ENCODE data around the gene SRSF2.

The SRSF2 gene

DNA sequence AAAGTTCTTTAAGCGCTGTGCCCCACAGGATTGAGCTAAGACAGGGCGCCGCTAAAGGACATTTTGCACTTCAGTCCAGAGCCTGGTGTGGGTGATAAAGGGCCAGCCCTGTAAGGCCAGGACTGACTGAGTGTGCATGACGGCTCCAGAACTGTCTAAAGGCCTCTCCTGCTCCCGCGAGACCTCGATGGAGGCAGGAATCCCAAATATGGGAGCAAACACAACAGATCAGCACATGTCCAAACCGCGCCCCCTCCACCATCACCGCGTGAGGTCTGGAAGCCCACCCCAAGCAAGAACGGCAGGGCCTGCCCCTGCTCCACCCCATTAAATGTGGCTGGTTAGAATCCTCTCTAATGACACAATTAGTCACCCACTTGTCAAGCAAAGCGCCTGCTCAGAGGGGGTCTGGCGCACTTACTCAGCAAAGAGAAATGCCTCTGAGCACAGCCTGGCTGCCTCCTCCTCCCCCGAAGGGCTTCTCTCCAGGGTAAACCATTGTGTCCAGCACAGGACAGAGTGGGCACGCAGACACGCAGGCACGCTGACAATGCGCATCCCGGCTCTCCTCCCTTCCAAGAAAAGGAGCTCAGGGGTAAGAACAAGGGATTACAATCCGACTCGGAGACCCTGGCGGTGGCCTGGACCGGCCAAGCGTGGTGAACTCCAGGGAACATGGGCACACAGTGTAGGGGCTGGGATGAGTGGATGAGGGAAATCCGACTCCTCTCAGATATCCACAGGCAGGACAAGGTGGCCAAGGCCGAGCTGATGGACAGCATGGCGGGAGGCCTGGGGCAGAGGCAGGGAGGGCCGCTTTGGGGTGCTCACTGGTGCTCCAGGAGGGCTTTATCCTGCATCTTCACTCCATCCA lies 27.8 kb downstream of the SRSF2 start:
- Histone ChIP-seq H3K9me3 (no peaks in the 10 kb centered on the region), H3K4me3 (peak overlapping the region; percentile 95 to 97), H3K4me1 (peaks cover 12 to 53% (median 34%) of the 10 kb centered on the region in 4 donors), H3K36me3 (peaks cover 0 to 17% (median 17%) of the 10 kb centered on the region in 3 donors), H3K27me3 (no peaks in the 10 kb centered on the region), H3K27ac (peak overlapping the region; percentile 96 to 98)
- peak; percentile 96 to 98 for DNase-seq
- intact Hi-C loops (cut with DNase I; ENCODE audit: low total_unique reads) = no loop called here
- TF ChIP-seq, protein P1, sequence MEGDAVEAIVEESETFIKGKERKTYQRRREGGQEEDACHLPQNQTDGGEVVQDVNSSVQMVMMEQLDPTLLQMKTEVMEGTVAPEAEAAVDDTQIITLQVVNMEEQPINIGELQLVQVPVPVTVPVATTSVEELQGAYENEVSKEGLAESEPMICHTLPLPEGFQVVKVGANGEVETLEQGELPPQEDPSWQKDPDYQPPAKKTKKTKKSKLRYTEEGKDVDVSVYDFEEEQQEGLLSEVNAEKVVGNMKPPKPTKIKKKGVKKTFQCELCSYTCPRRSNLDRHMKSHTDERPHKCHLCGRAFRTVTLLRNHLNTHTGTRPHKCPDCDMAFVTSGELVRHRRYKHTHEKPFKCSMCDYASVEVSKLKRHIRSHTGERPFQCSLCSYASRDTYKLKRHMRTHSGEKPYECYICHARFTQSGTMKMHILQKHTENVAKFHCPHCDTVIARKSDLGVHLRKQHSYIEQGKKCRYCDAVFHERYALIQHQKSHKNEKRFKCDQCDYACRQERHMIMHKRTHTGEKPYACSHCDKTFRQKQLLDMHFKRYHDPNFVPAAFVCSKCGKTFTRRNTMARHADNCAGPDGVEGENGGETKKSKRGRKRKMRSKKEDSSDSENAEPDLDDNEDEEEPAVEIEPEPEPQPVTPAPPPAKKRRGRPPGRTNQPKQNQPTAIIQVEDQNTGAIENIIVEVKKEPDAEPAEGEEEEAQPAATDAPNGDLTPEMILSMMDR (IDR thresholded peaks at IDR 0.05) = no peak

DNA sequence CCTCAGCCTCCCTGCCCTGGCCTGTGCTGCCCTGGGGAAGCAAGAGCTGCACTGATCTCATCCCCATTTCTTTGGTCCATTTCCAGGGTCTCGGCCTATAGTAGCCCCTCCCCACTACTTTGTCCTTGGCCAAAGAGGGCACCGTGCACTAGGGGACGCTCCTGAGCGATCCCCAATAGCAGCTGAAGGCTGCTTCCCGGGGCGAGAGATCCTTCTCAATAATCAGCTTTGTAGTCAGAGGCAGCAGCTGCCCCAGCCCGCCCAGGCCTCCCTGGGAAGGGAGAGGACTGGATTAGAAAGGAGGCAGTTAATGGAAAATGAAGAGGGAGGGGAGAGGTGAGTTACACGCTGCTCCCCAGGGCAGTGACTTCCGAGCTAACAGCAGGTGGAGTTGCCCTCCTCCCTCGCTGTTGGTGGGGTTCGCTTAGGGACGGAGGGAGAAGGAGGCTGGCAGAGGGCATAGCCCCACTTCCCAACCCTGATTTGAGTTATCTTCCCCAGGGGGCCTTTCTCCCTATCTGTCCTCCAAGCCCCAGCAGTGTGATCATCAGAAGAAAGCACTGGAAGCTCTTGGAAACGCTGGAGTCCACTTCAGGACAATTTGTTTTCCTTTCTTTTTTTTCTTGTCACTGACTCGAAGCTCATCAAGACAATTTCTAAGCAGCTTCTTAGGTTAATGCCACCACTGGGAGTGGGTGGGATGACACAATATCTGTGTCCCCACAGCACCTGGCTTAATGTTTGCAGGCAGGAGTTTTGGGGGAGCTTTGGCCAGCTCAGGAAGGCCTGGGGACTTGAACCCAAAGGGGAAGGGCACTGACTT lies 28.9 kb downstream of the SRSF2 start:
- TF ChIP-seq, protein P1 (IDR thresholded peaks at IDR 0.05) = peak in 1 of 2 experiments; percentile 22
- no peak for DNase-seq
- Histone ChIP-seq H3K4me3 (peak overlapping the region; percentile 95 to 97), H3K9me3 (no peaks in the 10 kb centered on the region), H3K36me3 (peaks cover 0 to 6% (median 6%) of the 10 kb centered on the region in 3 donors), H3K27me3 (no peaks in the 10 kb centered on the region), H3K4me1 (peaks cover 12 to 56% (median 36%) of the 10 kb centered on the region in 4 donors), H3K27ac (peak overlapping the region; percentile 96 to 98)
- intact Hi-C loops (cut with DNase I; ENCODE audit: low total_unique reads) = no loop called here

DNA sequence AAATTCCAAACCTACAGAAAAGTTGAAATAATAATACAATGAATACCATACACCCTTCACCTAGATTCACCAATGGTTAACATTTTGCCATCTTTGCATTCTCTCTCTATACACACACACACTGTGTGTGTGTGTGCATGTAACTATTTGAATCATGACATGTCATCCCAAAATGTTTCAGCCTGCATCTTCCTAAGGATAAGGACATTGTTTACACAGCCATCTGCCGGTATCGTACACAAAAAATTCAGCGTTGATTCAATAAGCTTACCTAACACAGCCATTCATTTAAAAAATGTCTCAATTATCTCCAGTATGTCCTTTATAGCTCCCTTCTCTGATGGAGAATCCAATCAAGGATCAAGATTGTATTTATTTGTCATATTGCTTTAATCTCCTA lies 30.3 kb downstream of the SRSF2 start:
- TF ChIP-seq, protein P1 (IDR thresholded peaks at IDR 0.05) = no peak
- Histone ChIP-seq H3K27ac (peak overlapping the region; percentile 96 to 98), H3K4me3 (no peak overlapping the region), H3K9me3 (no peaks in the 10 kb centered on the region), H3K36me3 (no peaks in the 10 kb centered on the region), H3K4me1 (peaks cover 12 to 66% (median 36%) of the 10 kb centered on the region in 4 donors), H3K27me3 (no peaks in the 10 kb centered on the region)
- intact Hi-C loops (cut with DNase I; ENCODE audit: low total_unique reads) = no loop called here
- DNase-seq = no peak

DNA sequence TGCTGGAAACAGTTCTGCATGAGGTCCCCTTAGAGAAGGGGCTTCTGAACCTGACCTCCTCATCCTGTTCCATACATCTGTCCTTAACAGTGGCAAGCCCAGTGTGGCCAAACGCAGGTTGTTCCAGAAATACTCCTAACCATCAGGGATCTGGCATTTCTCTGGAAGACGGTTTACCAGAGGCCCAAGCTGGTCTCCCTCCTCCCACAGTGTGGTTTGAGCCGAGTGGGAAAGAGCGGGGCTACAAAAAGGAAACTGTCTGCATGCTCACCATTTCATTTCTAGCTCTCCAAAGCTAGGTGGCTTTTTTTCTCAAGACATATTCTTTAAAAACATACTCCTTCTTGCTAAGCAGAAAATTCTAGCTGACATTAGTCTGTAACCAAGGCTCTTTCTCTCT lies 32.3 kb downstream of the SRSF2 start:
- no peak overlapping the region for H3K4me3 ChIP-seq
- no peak for DNase-seq
- H3K9me3 ChIP-seq = no peaks in the 10 kb centered on the region
- H3K27me3 ChIP-seq = no peaks in the 10 kb centered on the region
- TF ChIP-seq, protein P1 (IDR thresholded peaks at IDR 0.05) = no peak
- intact Hi-C loops (cut with DNase I; ENCODE audit: low total_unique reads) = no loop called here
- no peaks in the 10 kb centered on the region for H3K36me3 ChIP-seq
- H3K4me1 ChIP-seq = peaks cover 11 to 77% (median 46%) of the 10 kb centered on the region in 4 donors
- peak overlapping the region in 1 of 2 donors; percentile 32 for H3K27ac ChIP-seq

DNA sequence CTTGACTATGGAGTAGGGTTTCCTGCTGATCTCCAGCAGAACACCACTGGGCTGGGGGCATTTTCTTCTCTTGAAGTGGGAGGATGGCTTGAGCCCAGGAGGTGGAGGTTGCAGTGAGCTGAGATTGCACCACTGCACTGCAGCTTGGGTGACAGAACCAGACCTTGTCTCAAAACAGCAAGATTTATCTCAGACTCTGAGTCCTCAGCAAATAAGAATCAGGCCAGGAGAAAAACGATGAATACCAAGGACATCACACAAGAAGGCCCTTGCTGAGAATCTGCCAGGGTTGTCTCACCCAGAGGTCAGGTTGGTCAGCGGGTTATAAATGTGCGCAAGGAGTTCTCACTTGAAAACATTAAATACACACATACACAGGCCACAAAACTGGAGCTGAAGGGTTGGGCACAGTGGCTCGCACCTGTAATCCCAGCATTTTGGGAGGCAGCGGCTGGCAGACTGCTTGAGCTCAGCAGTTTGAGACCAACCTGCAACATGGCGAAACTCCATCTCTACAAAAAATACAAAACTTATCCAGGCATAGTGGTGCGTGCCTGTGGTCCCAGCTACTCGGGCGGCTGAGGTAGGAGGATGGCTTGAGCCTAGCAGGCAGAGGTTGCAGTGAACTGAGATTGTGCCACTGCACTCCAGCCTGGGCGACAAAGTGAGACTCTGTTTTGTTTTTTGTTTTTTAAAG lies 34.0 kb downstream of the SRSF2 start:
- intact Hi-C loops (cut with DNase I; ENCODE audit: low total_unique reads) = no loop called here
- no peak for DNase-seq
- TF ChIP-seq, protein P1 (IDR thresholded peaks at IDR 0.05) = no peak
- peaks cover 10 to 86% (median 54%) of the 10 kb centered on the region in 4 donors for H3K4me1 ChIP-seq
- H3K4me3 ChIP-seq = no peak overlapping the region
- no peaks in the 10 kb centered on the region for H3K27me3 ChIP-seq
- no peaks in the 10 kb centered on the region for H3K36me3 ChIP-seq
- H3K9me3 ChIP-seq = no peaks in the 10 kb centered on the region
- peak overlapping the region; percentile 31 to 89 for H3K27ac ChIP-seq
